Endothelial cell of umbilical vein (primary cell): ENCODE results near the gene SPINK1. TPM values are rescaled to one million over a fixed set of nuclear protein-coding genes. Genes with fewer than 3 reads are reported as not detected.

ENCODE experiments used
- BruUV-seq: library from RNA; stranded (reverse); fragments of 400-500 nt; replicated peaks from 2 replicates; lab custom pipeline; 2021; lab: Mats Ljungman, UMichigan
- CTCF ChIA-PET: fragments of 300-600, 350-600 bp; sonication (Branson Sonifier 250); formaldehyde crosslinking; loops from one replicate; lab custom pipeline; 2021; ENCODE audit warnings: antibody characterized with exemption, inconsistent platforms; lab: Charles Lee
- POLR2A ChIA-PET: fragments of 300-600, 350-600 bp; sonication (Branson Sonifier 250); formaldehyde crosslinking; loops from one replicate; lab custom pipeline; 2021; ENCODE audit warnings: antibody characterized with exemption, inconsistent platforms; lab: Charles Lee
- DNase-seq: peaks from one replicate; pipeline ENCODE4 v3.0.0-alpha.2; 2011; ENCODE audit warnings: low read depth, low spot score
- FAIRE-seq: peaks from 2 replicates; lab custom pipeline; 2011; peaks lifted over from hg19 to GRCh38; lab: Jason Lieb, UNC
- H2AFZ ChIP-seq: 2 replicates; pipeline ENCODE4 v1.6.0; 2012; ENCODE audit warnings: low read depth, low read length, control low read depth, inconsistent platforms
- H3K27ac ChIP-seq: 2 replicates; pipeline ENCODE4 v1.5.1; 2011; ENCODE audit warnings: low read depth, mild to moderate bottlenecking, control low read depth, low read length, moderate library complexity; ENCODE audit not compliant: insufficient read depth
- H3K27me3 ChIP-seq, 2 experiments: 2 replicates each; pipeline versions ENCODE4 v1.6.0 to v1.6.1; 2011; ENCODE audit warnings: low read length in 2 of 2, mixed read lengths in 1 of 2; ENCODE audit not compliant: control insufficient read depth in 2 of 2, insufficient read depth in 2 of 2
- H3K36me3 ChIP-seq, 2 experiments: 2 replicates in 1 of 2; 3 replicates in 1 of 2; pipeline ENCODE4 v1.5.1; 2011; ENCODE audit warnings: low read length in 2 of 2, mild to moderate bottlenecking in 1 of 2, moderate library complexity in 1 of 2; ENCODE audit not compliant: control insufficient read depth in 2 of 2, insufficient read depth in 2 of 2; ENCODE audit errors: extremely low read depth in 1 of 2
- H3K4me1 ChIP-seq: 3 replicates; pipeline ENCODE4 v1.5.1; 2011; ENCODE audit warnings: mild to moderate bottlenecking, low read length; ENCODE audit not compliant: control insufficient read depth, insufficient read depth; ENCODE audit errors: extremely low read depth
- H3K4me2 ChIP-seq: 2 replicates; pipeline ENCODE4 v1.6.1; 2011; ENCODE audit warnings: low read length, control low read depth, mixed read lengths; ENCODE audit not compliant: insufficient read depth
- H3K4me3 ChIP-seq, 3 experiments: fragments of 200-600 bp in 1 of 3; sonication (generic), shearing (Covaris generic) in 1 of 3; replicated peaks in 1 of 3; 2 replicates each; pipeline ENCODE4 v1.5.1; 2011 to 2016; ENCODE audit warnings: control low read depth in 3 of 3, low read length in 3 of 3, mild to moderate bottlenecking in 2 of 3, inconsistent platforms in 1 of 3, low read depth in 1 of 3, moderate library complexity in 1 of 3; ENCODE audit not compliant: insufficient read depth in 1 of 3
- H3K79me2 ChIP-seq: 2 replicates; pipeline ENCODE4 v1.6.0; 2012; ENCODE audit warnings: low read length, inconsistent platforms; ENCODE audit not compliant: control insufficient read depth, insufficient read depth
- H3K9ac ChIP-seq: replicated peaks from 2 replicates; pipeline ENCODE3; 2011; ENCODE audit warnings: low read length, control low read depth; ENCODE audit not compliant: insufficient read depth; ENCODE audit errors: extremely low read depth
- H3K9me1 ChIP-seq: replicated peaks from 3 replicates; pipeline ENCODE4 v1.6.0; 2011; ENCODE audit warnings: mild to moderate bottlenecking, low read length; ENCODE audit not compliant: control insufficient read depth, insufficient read depth; ENCODE audit errors: extremely low read depth
- H3K9me3 ChIP-seq: replicated peaks from 2 replicates; pipeline ENCODE4 v1.5.1; 2012; ENCODE audit warnings: low read length, inconsistent platforms; ENCODE audit not compliant: control insufficient read depth, insufficient read depth
- H4K20me1 ChIP-seq: replicated peaks from 2 replicates; pipeline ENCODE3; 2011; ENCODE audit warnings: mild to moderate bottlenecking, low read length; ENCODE audit not compliant: control insufficient read depth, insufficient read depth; ENCODE audit errors: extremely low read depth
- EZH2 ChIP-seq: IDR thresholded peaks from 2 replicates; pipeline ENCODE4 v1.6.1; 2012; ENCODE audit warnings: borderline replicate concordance, low read depth, mild to moderate bottlenecking, moderate library complexity, low read length, inconsistent platforms; ENCODE audit not compliant: severe bottlenecking
- FOS ChIP-seq: IDR thresholded peaks from 2 replicates; pipeline ENCODE4 v1.6.1; 2011; ENCODE audit warnings: mild to moderate bottlenecking, low read length, moderate library complexity, borderline replicate concordance; ENCODE audit not compliant: insufficient read depth
- GATA2 ChIP-seq: IDR thresholded peaks from 2 replicates; pipeline ENCODE4 v1.7.0; 2011; ENCODE audit warnings: low read depth, mild to moderate bottlenecking, moderate library complexity, mixed read lengths, low read length; ENCODE audit not compliant: insufficient read length, insufficient read depth
- dilution Hi-C: fragments of 300-500 bp; cut with MboI; formaldehyde crosslinking; loops from one replicate; pipeline ENCODE4 v1.15.0; 2019; ENCODE audit warnings: low sequenced_read_pairs; ENCODE audit not compliant: extremely low pct_ligation_motif_present
- intact Hi-C: fragments of 100-400 bp; cut with micrococcal nuclease; formaldehyde crosslinking; loops from one replicate; pipeline ENCODE4 v1.10.0; 2022
- polyA plus RNA-seq, 4 experiments: library from polyadenylated mRNA; depleted of rRNA in 3 of 4; stranded (reverse) in 3 of 4; unstranded in 1 of 4; fragments of >200 nt; gene quantifications; 2 replicates each; pipeline versions ENCODE4 v1.2.1 to v1.2.3, GENCODE V29; 2011 to 2012; ENCODE audit warnings: missing spikeins in 1 of 4
- total RNA-seq: library from RNA; stranded (reverse); gene quantifications from 2 replicates; pipeline ENCODE4 v1.2.3, GENCODE V29; 2021
- TF ChIP-seq, protein P1 (sequence below): IDR thresholded peaks from 2 replicates; pipeline ENCODE4 v1.6.1; 2011; ENCODE audit not compliant: insufficient read depth, insufficient read length

Gene SPINK1
- total and polyA plus RNA-seq, 2 donors (not counting 3 experiments of a cell fraction or from before 2014, with no cell fraction given), result not detected

DNA sequence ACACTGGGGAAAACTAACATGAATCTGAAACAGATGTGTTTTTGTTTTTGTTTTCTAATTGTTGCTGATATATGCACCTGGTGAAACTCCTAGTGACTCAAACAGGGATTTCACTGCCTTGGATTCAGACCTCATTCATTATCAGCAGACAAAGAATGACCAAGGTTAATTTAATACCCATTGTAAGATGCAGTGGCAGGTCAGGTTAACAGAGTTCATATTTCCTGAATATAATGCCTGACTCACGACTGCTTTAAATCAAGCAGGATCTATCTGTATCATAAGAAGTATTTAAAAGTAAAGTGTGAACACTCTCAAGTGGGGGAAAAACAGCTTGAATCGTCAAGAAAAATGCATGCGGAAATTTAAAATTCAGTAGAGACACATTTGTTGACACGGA lies 54.5 kb downstream of the SPINK1 start:
- Histone ChIP-seq H3K9ac (no peak overlapping the region), H4K20me1 (no peaks in the 10 kb centered on the region), H3K9me1 (no peaks in the 10 kb centered on the region), H3K4me3 (no peak overlapping the region), H3K27me3 (peaks cover 5 to 34% of the 10 kb centered on the region in 2 experiments), H3K79me2 (no peaks in the 10 kb centered on the region), H2AFZ (no peak overlapping the region), H3K4me1 (peaks cover 6% of the 10 kb centered on the region), H3K4me2 (no peak overlapping the region), H3K9me3 (no peaks in the 10 kb centered on the region), H3K36me3 (no peaks in the 10 kb centered on the region), H3K27ac (no peak overlapping the region)
- POLR2A ChIA-PET, result no interaction called here
- intact Hi-C loops, result no loop called here
- dilution Hi-C loops, result no loop called here
- CTCF ChIA-PET, result interaction anchor here (0.6 kb wide), 1 partner anchor 46 kb away, joined by 3 read pairs; no protein-coding TSS in a partner anchor
- FAIRE-seq, result peak; percentile 55
- TF ChIP-seq, protein P1, sequence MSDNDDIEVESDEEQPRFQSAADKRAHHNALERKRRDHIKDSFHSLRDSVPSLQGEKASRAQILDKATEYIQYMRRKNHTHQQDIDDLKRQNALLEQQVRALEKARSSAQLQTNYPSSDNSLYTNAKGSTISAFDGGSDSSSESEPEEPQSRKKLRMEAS, result no peak
- no peak for TF ChIP-seq FOS
- peak; percentile 43 for TF ChIP-seq GATA2
- no peak for TF ChIP-seq EZH2
- DNase-seq, result peak; percentile 67
- BruUV-seq, result no TSS peak

Other genes with a start within 250 kb of the SPINK1 start
- gene JAKMIP2, start 48.9 kb downstream of the SPINK1 start, total RNA-seq, result not detected in 2 replicates
- not detected in 2 replicates for gene JAKMIP2, start 48.9 kb downstream of the SPINK1 start, polyA plus RNA-seq
- not detected in 2 replicates for gene SCGB3A2, start 47.0 kb upstream of the SPINK1 start, total RNA-seq
- gene SCGB3A2, start 47.0 kb upstream of the SPINK1 start, polyA plus RNA-seq, result not detected in 2 replicates
- not detected in 2 replicates for gene C5orf46, start 74.9 kb upstream of the SPINK1 start, total RNA-seq
- 0.66 and 2.3 TPM in 2 replicates for gene C5orf46, start 74.9 kb upstream of the SPINK1 start, polyA plus RNA-seq
- gene SPINK5, start 232.3 kb upstream of the SPINK1 start, total RNA-seq, result 0.55 and 0.91 TPM in 2 replicates
- 0.06 and 0.12 TPM in 2 replicates for gene SPINK5, start 232.3 kb upstream of the SPINK1 start, polyA plus RNA-seq